HepG2 (cell line): ENCODE data around the gene GADD45B. TPM values are rescaled to one million over a fixed set of nuclear protein-coding genes. Genes with fewer than 3 reads are reported as not detected.

Experiments
- ATAC-seq: fragments of 200-7000 bp; cut with Tn5 transposase; 3 replicates; pipeline ENCODE4 v1.9.1; 2020; ENCODE audit warnings: mild to moderate bottlenecking, moderate library complexity
- BruUV-seq: library from RNA; stranded (reverse); fragments of 400-500 nt; replicated peaks from 2 replicates; lab custom pipeline; 2021; lab: Mats Ljungman, UMichigan
- CTCF ChIA-PET: fragments of 300-600 bp; formaldehyde crosslinking; extraction: SDS; loops from one replicate; lab custom pipeline; 2021; ENCODE audit warnings: low total read pairs, inconsistent platforms, low intra/inter-chr PET ratio; lab: Yijun Ruan, JAX
- POLR2A ChIA-PET: fragments of 350-600 bp; sonication (Branson Sonifier 250); formaldehyde crosslinking; loops from one replicate; lab custom pipeline; 2020; ENCODE audit warnings: antibody characterized with exemption, inconsistent platforms; lab: Yijun Ruan, JAX
- DNase-seq: peaks from one replicate; pipeline ENCODE4 v3.0.0-alpha.2; 2015; ENCODE audit warnings: low spot score
- FAIRE-seq: peaks from 3 replicates; lab custom pipeline; 2011; peaks lifted over from hg19 to GRCh38; lab: Jason Lieb, UNC
- H2AFZ ChIP-seq: one replicate; pipeline ENCODE4 v1.6.1; 2011; ENCODE audit warnings: low read length, inconsistent platforms
- H3K27ac ChIP-seq: fragments of 300-600 bp; 3 replicates; pipeline ENCODE4 v1.8.0; 2011; ENCODE audit warnings: mixed run types, mild to moderate bottlenecking, mixed read lengths, low read length, inconsistent platforms; ENCODE audit not compliant: insufficient read depth; ENCODE audit errors: extremely low read length
- H3K27me3 ChIP-seq, 2 experiments: fragments of 200-600 bp in 1 of 2; 2 replicates in 1 of 2; 3 replicates in 1 of 2; pipeline versions ENCODE4 v1.6.0 to v1.8.0; 2011; ENCODE audit warnings: low read length in 2 of 2, mild to moderate bottlenecking in 2 of 2, moderate library complexity in 2 of 2, inconsistent platforms in 1 of 2; ENCODE audit not compliant: insufficient read depth in 2 of 2, control insufficient read depth in 1 of 2
- H3K36me3 ChIP-seq, 2 experiments: fragments of 200-600 bp in 1 of 2; replicated peaks in 1 of 2; 2 replicates in 1 of 2; 3 replicates in 1 of 2; pipeline versions ENCODE4 v1.5.1 to v1.8.0; 2011; ENCODE audit warnings: low read length in 2 of 2, inconsistent platforms in 1 of 2; ENCODE audit not compliant: insufficient read depth in 2 of 2, control insufficient read depth in 1 of 2
- H3K4me1 ChIP-seq: 2 replicates; pipeline ENCODE4 v1.5.1; 2012; ENCODE audit warnings: low read length, inconsistent platforms; ENCODE audit not compliant: insufficient read depth
- H3K4me2 ChIP-seq: 2 replicates; pipeline ENCODE4 v1.6.0; 2011; ENCODE audit warnings: low read depth, low read length, inconsistent platforms
- H3K4me3 ChIP-seq, 3 experiments: fragments of 200-600 bp in 1 of 3; sonication (generic), shearing (Covaris generic) in 1 of 3; replicated peaks in 1 of 3; 2 replicates each; pipeline ENCODE4 v1.5.1; 2011 to 2016; ENCODE audit warnings: low read length in 3 of 3, inconsistent platforms in 2 of 3, low read depth in 2 of 3, mild to moderate bottlenecking in 2 of 3, control low read depth in 1 of 3, mixed read lengths in 1 of 3; ENCODE audit not compliant: insufficient read depth in 1 of 3
- H3K79me2 ChIP-seq: one replicate; pipeline ENCODE4 v1.6.1; 2011; ENCODE audit warnings: low read length, inconsistent platforms; ENCODE audit not compliant: insufficient read depth
- H3K9ac ChIP-seq: 2 replicates; pipeline ENCODE4 v1.6.0; 2011; ENCODE audit warnings: mild to moderate bottlenecking, low read depth, low read length, inconsistent platforms; ENCODE audit not compliant: insufficient read depth
- H3K9me3 ChIP-seq: 2 replicates; pipeline ENCODE4 v1.5.1; 2012; ENCODE audit warnings: mild to moderate bottlenecking, low read length
- H4K20me1 ChIP-seq: 2 replicates; pipeline ENCODE4 v1.6.0; 2011; ENCODE audit warnings: inconsistent platforms, mild to moderate bottlenecking, low read length, moderate library complexity; ENCODE audit not compliant: insufficient read depth
- EED ChIP-seq: sonication (generic); formaldehyde crosslinking; IDR thresholded peaks from 2 replicates; pipeline ENCODE4 v1.5.0; 2020; ENCODE audit warnings: mild to moderate bottlenecking, missing genetic modification reagents
- KLF16 ChIP-seq, 2 experiments: sonication (generic) in 1 of 2; formaldehyde crosslinking in 1 of 2; IDR thresholded peaks; 2 replicates each; pipeline versions ENCODE4 v1.6.1 to v1.8.0; 2016 to 2023; ENCODE audit warnings: missing genetic modification reagents in 2 of 2, missing compliant biosample characterization in 1 of 2
- MAFF ChIP-seq: IDR thresholded peaks from 2 replicates; pipeline ENCODE4 v1.6.1; 2011; ENCODE audit warnings: low read depth, low read length, improper control_type of control experiment
- PHF5A ChIP-seq: IDR thresholded peaks from one replicate; pipeline ENCODE4 v1.6.1; 2018; ENCODE audit warnings: low read depth, missing genetic modification reagents; ENCODE audit not compliant: unreplicated experiment
- PTBP1 ChIP-seq: fragments of 200-400 bp; formaldehyde crosslinking; IDR thresholded peaks from 2 replicates; pipeline ENCODE4 v1.6.1; 2018; ENCODE audit warnings: low read length, low read depth; ENCODE audit not compliant: poor library complexity, severe bottlenecking
- SYNCRIP ChIP-seq: fragments of 200-400 bp; formaldehyde crosslinking; IDR thresholded peaks from 2 replicates; pipeline ENCODE4 v1.6.1; 2018; ENCODE audit warnings: mild to moderate bottlenecking, low read depth, low read length; ENCODE audit not compliant: insufficient read depth
- ZMYM3 ChIP-seq: sonication (generic); formaldehyde crosslinking; IDR thresholded peaks from 2 replicates; pipeline ENCODE4 v1.5.1; 2020; ENCODE audit warnings: mild to moderate bottlenecking, missing genetic modification reagents
- ZNF331 ChIP-seq: sonication (generic); formaldehyde crosslinking; IDR thresholded peaks from 2 replicates; pipeline ENCODE4 v1.4.0; 2020; ENCODE audit warnings: missing genetic modification reagents
- ZNF484 ChIP-seq: sonication (generic); formaldehyde crosslinking; IDR thresholded peaks from 2 replicates; pipeline ENCODE4 v1.5.1; 2020; ENCODE audit warnings: mild to moderate bottlenecking, low read depth, missing genetic modification reagents, borderline replicate concordance
- ZNF652 ChIP-seq: IDR thresholded peaks from 2 replicates; pipeline ENCODE4 v1.6.1; 2016; ENCODE audit warnings: low read depth, borderline replicate concordance
- WGBS: methylation state at CpG from one replicate; pipeline ENCODE4 v1.1.6; 2017; ENCODE audit warnings: low lambda C conversion rate; 5-methylcytosine and 5-hydroxymethylcytosine counted together
- in situ Hi-C: cut with HindIII; loops from 2 replicates; pipeline ENCODE4 v1.10.0; 2017; ENCODE audit warnings: low pct_unique_long_range_greater_than_20kb; ENCODE audit not compliant: extremely low pct_ligation_motif_present
- intact Hi-C: fragments of 100-400 bp; cut with micrococcal nuclease; formaldehyde crosslinking; loops from one replicate; pipeline ENCODE4 v1.10.0; 2022; ENCODE audit not compliant: unreplicated experiment
- polyA plus RNA-seq, 8 experiments: library from polyadenylated mRNA; depleted of rRNA in 3 of 8; stranded (reverse) in 7 of 8; unstranded in 1 of 8; fragments of >200 nt; fragmentation: Illumina TruSeq in 4 of 8; extraction: Trizol in 4 of 8; gene quantifications; 2 replicates each; pipeline versions ENCODE4 v1.2.1 to v1.2.3, GENCODE V29; 2011 to 2016; ENCODE audit warnings: low read depth in 4 of 8, missing spikeins in 1 of 8, mixed read lengths in 1 of 8; ENCODE audit not compliant: insufficient read depth in 1 of 8
- total RNA-seq, 5 experiments: library from RNA; depleted of rRNA; stranded (reverse); fragments of >200 nt; fragmentation: Illumina TruSeq; extraction: Trizol; gene quantifications; 2 replicates each; pipeline ENCODE4 v1.2.3, GENCODE V29; 2016; ENCODE audit warnings: low read depth in 1 of 5
- TF ChIP-seq, protein P1 (sequence below): sonication (generic); formaldehyde crosslinking; IDR thresholded peaks from 2 replicates; pipeline ENCODE4 v1.5.0; 2020; ENCODE audit warnings: mild to moderate bottlenecking, missing genetic modification reagents, borderline replicate concordance
- TF ChIP-seq, protein P2 (sequence below): sonication (generic); formaldehyde crosslinking; IDR thresholded peaks from 2 replicates; pipeline ENCODE4 v1.4.0; 2020; ENCODE audit warnings: missing genetic modification reagents, borderline replicate concordance
- TF ChIP-seq, protein P3 (sequence below): sonication (generic); formaldehyde crosslinking; IDR thresholded peaks from 2 replicates; pipeline ENCODE4 v1.5.1; 2020; ENCODE audit warnings: missing genetic modification reagents, mild to moderate bottlenecking, borderline replicate concordance

The GADD45B gene
- total and polyA plus RNA-seq, 2 of the 13 experiments (the other 11 are each of a cell fraction or from before 2014, with no cell fraction given): 4.6 to 34.1 TPM

DNA sequence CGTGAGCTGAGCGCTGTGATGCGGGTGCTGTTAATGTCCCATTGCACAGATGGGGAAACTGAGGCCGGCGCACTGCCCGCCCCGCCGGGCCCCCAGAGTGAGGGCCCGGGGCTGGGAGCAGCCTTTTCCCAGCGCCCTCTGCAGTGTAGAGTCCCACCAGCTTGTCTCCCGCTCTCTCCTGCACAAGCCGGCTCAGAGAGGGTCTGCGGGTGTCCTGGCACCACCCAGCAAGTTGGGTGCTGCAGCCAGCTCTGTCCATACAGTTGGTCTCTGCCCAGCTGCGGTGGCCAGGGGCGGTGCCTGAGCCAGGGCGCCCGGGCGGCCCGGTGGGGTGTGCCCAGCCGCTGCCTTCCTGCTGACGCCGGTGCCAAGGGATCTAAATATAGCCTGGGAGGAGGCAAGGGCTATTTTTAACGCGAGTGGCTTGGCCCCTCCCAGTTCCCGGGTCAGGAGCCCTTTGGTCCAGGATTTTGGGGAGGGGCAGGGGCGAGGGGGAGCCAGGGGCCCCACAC is 19.3 kb downstream of the GADD45B start:
- Histone ChIP-seq H3K9ac (peak overlapping the region; percentile 37; the same call in 1 of the 2 replicates), H3K4me2 (peak overlapping the region; percentile 93), H3K27ac (no peak overlapping the region), H3K4me3 (peak overlapping the region; percentile 55 to 80 (median 60)), H2AFZ (no peak overlapping the region), H4K20me1 (no peaks in the 10 kb centered on the region), H3K27me3 (peaks cover 14 to 72% of the 10 kb centered on the region in 2 experiments), H3K79me2 (no peaks in the 10 kb centered on the region), H3K4me1 (peaks cover 54% of the 10 kb centered on the region), H3K36me3 (no peaks in the 10 kb centered on the region), H3K9me3 (no peaks in the 10 kb centered on the region)
- in situ Hi-C loops (no loop called here), intact Hi-C loops (loop anchor here (2.0 kb wide), 1 partner anchor 52 kb away; no protein-coding TSS in a partner anchor)
- ATAC-seq (peak; percentile 33), DNase-seq (no peak), FAIRE-seq (no peak)
- POLR2A ChIA-PET: interaction anchor here (8.0 kb wide), 1 partner anchor 19 kb away, joined by 65 read pairs; the partner anchor contains the start of gene GADD45B
- no TSS peak for BruUV-seq
- CTCF ChIA-PET: no interaction called here
- WGBS: no CpG with 5 or more reads among the region's 26 CpGs
- no peak for TF ChIP-seq EED (CRISPR knock-in tag)
- TF ChIP-seq, protein P1, sequence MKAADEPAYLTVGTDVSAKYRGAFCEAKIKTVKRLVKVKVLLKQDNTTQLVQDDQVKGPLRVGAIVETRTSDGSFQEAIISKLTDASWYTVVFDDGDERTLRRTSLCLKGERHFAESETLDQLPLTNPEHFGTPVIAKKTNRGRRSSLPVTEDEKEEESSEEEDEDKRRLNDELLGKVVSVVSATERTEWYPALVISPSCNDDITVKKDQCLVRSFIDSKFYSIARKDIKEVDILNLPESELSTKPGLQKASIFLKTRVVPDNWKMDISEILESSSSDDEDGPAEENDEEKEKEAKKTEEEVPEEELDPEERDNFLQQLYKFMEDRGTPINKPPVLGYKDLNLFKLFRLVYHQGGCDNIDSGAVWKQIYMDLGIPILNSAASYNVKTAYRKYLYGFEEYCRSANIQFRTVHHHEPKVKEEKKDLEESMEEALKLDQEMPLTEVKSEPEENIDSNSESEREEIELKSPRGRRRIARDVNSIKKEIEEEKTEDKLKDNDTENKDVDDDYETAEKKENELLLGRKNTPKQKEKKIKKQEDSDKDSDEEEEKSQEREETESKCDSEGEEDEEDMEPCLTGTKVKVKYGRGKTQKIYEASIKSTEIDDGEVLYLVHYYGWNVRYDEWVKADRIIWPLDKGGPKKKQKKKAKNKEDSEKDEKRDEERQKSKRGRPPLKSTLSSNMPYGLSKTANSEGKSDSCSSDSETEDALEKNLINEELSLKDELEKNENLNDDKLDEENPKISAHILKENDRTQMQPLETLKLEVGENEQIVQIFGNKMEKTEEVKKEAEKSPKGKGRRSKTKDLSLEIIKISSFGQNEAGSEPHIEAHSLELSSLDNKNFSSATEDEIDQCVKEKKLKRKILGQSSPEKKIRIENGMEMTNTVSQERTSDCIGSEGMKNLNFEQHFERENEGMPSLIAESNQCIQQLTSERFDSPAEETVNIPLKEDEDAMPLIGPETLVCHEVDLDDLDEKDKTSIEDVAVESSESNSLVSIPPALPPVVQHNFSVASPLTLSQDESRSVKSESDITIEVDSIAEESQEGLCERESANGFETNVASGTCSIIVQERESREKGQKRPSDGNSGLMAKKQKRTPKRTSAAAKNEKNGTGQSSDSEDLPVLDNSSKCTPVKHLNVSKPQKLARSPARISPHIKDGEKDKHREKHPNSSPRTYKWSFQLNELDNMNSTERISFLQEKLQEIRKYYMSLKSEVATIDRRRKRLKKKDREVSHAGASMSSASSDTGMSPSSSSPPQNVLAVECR (CRISPR knock-in tag): peak; percentile 1; the same call in 1 of the 2 replicates
- no peak for TF ChIP-seq ZNF331 (CRISPR knock-in tag)
- TF ChIP-seq KLF16 (CRISPR knock-in tag; IDR thresholded peaks at IDR 0.05): no peak
- peak; percentile 89 for TF ChIP-seq PTBP1
- TF ChIP-seq ZNF652: no peak
- TF ChIP-seq, protein P2, sequence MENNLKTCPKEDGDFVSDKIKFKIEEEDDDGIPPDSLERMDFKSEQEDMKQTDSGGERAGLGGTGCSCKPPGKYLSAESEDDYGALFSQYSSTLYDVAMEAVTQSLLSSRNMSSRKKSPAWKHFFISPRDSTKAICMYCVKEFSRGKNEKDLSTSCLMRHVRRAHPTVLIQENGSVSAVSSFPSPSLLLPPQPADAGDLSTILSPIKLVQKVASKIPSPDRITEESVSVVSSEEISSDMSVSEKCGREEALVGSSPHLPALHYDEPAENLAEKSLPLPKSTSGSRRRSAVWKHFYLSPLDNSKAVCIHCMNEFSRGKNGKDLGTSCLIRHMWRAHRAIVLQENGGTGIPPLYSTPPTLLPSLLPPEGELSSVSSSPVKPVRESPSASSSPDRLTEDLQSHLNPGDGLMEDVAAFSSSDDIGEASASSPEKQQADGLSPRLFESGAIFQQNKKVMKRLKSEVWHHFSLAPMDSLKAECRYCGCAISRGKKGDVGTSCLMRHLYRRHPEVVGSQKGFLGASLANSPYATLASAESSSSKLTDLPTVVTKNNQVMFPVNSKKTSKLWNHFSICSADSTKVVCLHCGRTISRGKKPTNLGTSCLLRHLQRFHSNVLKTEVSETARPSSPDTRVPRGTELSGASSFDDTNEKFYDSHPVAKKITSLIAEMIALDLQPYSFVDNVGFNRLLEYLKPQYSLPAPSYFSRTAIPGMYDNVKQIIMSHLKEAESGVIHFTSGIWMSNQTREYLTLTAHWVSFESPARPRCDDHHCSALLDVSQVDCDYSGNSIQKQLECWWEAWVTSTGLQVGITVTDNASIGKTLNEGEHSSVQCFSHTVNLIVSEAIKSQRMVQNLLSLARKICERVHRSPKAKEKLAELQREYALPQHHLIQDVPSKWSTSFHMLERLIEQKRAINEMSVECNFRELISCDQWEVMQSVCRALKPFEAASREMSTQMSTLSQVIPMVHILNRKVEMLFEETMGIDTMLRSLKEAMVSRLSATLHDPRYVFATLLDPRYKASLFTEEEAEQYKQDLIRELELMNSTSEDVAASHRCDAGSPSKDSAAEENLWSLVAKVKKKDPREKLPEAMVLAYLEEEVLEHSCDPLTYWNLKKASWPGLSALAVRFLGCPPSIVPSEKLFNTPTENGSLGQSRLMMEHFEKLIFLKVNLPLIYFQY: no peak
- TF ChIP-seq PHF5A (CRISPR knock-in tag): no peak
- no peak for TF ChIP-seq ZNF484 (CRISPR knock-in tag)
- TF ChIP-seq MAFF: no peak
- TF ChIP-seq, protein P3, sequence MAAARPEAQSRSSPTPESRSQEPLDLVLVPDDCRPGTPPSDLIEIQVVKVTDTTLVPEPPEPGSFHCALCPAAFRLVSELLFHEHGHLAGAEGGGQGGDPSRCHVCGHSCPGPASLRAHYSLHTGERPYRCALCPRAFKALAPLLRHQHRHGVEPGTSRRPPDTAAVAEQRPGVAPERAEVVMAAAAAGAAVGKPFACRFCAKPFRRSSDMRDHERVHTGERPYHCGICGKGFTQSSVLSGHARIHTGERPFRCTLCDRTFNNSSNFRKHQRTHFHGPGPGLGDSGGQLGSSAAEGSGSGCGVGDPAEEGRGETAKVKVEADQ: no peak
- no peak for TF ChIP-seq SYNCRIP
- peak; percentile 93 for TF ChIP-seq ZMYM3 (CRISPR knock-in tag)
